NK-92 (cell line): ENCODE results near the gene NPPC.
"Not testable (repeated sequence)": the region's sequence is repeated elsewhere in the genome, so short reads cannot be mapped to it uniquely, and the experiment has no call there.

Source experiments
- DNase-seq: peaks from one replicate; lab custom pipeline; 2025; ENCODE audit not compliant: unreplicated experiment; lab: John Stamatoyannopoulos, UW

NPPC gene

DNA sequence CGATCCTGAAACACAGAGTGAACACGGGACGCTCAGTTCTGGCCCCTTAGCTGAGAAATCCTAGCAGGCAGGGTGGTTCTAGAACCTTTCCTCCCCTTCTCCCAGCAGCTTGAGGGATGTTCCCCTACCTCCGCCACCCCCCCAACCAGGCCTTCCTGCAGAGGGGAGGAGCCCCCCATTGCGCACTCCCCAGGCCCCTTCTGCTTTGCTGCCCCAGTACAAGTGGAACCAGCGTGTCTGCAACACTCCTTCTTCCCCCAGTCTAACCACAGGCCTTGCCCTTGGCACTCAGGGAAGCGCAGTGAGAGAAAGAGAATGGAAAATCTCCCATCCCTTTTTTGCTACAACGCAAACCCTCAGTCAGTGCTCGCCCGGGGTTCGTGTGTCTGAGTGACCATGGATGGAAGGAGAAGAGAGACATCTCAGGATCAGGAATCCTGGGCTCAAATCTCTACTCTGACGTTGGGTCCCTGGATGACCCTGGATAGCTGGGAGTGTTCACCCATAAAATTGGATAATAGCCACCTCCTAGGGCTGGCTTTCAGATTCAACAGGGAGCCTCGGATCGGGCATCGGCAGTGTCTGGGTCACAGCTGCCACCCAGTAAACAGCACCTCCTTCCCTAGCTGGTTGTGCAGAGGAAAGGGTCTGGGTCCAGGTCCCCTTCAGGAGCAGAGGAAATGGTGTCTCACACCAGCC is 3.7 kb downstream of the NPPC start:
- no peak for DNase-seq

DNA sequence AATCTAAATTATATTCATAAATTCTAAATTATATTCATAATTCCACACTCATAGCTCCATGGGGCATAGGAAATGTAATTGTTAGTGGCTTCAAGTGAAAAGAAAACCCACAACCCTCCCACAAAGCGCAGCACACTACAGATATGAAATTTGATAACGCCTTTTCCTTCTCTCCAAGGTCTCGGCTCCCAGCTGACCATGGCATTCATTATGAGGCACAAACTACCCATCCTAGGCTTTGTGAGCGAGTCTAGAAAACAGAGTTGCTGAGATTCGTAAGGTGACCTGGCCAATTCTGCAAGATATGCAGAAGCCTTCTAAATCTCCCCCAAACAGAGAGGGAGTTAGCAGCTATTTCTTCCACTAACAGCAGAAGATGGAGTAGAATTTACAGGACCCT is 5.4 kb downstream of the NPPC start:
- no peak for DNase-seq

DNA sequence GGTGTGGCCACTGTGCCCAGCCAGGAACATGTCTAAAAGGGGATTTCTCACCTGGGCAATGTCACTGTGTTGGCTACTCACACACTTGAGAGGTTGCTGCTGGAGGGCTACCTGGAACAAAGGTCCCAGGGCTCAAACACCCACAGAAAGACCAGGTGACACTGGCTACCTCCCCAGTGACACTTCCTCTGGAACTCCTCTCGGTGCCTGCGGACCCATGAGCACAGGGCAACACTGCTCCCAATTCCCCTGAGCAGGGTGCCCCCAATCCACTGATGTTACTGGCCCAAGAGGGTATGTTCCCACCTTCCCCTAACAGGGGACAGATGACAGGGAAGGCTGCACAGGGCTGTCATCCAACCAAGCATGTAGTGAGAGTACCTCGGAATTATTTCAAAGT is 5.8 kb downstream of the NPPC start:
- no peak for DNase-seq

GRCh38 chr2:231919341-231920035 is 6.7 kb downstream of the NPPC start:
- DNase-seq: no peak

DNA sequence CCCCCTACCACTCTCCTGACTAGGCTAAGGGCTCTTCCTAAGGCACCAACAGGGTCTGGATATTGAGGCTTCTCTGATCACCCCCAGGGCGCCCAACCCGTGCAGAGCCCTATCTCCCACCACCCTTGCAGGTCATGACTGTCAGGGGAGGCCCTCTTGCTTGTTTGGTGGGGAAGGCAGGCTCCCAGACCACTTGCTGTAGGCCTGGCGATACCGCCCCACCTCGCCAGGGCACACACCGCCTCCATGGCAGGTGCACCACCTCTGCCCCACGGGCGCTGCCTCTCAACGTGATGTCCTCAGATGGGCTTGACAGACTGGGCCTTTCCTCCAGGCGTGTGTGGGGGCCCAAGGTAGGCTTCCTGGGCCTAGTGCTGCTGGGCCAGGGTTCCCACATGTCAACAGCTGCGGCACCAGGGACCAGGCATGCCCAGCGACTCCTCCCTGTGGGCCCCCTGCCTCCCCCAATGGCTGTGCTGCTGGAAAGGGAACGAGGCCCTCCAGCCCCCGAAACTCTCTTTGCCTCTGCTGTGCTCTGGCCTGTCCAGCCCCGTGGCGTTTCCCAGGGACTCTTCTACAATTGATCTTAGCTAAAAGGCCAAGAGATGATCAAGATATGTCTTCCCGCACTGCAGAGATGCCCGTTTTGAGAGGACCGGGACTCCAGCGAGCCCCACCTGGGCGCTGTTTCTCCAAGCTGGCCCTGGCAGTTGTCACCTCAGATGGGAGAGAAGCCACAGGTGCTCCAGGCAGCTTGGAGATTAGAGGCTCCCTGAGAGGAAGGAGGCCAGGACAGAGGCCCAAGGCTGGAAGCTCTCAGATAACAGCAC is 7.5 kb downstream of the NPPC start:
- no peak for DNase-seq

GRCh38 chr2:231917280-231918066 is 8.7 kb downstream of the NPPC start:
- no peak for DNase-seq

DNA sequence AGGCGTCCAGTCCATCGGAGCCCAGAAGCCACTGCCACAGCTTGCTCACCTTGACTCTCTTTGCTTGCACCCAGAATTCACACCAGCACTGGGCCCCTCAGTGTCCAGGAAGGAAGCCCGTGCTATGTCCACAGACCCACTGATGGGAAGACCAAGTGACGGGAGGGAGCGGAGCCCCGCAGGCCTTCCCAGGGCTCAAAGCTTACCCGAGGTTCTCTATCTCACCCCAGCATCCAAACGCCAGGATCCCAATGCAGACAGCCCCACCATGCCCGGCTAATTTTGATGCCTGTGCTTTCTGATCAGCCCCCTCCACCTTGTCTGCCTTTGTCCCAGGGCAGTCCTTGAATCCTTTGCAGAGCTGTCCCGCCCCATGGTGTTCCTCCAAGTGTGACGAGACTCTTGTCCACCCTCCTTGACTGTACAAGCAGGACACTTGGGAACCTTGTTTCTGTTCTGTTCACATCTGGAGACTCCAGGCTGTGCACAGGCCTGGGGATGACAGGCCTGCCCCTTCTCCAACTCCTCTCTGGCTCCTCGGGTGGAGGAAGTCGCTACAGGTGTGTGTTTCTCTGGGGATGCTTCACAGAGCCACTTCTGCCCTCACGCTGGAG is 12.0 kb downstream of the NPPC start:
- no peak for DNase-seq

- DNase-seq: no peak
Observed at GRCh38 chr2:231911381-231911780, 14.8 kb downstream of the NPPC start.

DNA sequence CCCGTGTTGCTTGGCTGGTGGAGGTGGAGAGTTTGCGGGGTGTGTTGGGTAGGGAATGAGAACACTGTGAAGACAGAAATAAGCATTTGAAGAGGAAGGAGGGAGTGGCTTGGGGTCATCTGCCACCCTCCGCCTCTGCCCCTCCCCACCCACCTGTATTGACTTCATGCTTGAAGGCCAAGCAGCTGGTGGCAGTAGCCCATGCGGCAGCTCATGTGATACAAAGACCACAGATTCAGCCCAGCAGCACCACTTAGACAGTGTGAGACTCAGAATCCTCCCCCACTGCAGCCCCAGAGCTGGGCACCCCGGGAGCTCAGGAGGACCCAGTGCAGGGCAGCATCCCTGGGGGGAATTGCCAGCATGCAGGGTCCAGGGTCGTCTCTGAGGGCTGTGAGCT is 15.4 kb downstream of the NPPC start:
- no peak for DNase-seq

GRCh38 chr2:231910161-231910560 is 16.0 kb downstream of the NPPC start:
- DNase-seq: not testable (repeated sequence)

- no peak for DNase-seq
Observed at GRCh38 chr2:231909631-231910030, 16.6 kb downstream of the NPPC start.

DNA sequence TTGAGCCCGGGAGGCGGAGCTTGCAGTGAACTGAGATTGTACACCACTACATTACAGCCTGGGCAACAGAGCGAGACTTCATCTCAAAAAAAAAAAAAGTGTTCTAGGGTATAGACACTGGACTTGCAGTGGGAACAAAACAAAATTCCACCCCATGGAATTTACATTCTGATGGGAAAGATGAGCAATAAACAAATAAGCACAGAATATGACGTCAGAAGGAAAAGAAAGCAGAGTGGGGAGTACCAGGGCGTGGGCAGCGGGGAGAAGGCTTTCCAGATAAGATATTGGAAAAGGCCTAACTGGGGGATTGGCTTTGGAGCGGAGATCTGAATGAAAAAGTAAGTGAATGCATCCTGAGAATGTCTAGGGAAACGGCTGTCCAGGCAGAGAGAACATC is 17.6 kb downstream of the NPPC start:
- no peak for DNase-seq

GRCh38 chr2:231907765-231908164 is 18.4 kb downstream of the NPPC start:
- DNase-seq: no peak

- DNase-seq: no peak
Observed at GRCh38 chr2:231905026-231905425, 21.2 kb downstream of the NPPC start.

GRCh38 chr2:231904161-231904611 is 22.0 kb downstream of the NPPC start:
- no peak for DNase-seq

GRCh38 chr2:231902598-231902997 is 23.6 kb downstream of the NPPC start:
- no peak for DNase-seq

GRCh38 chr2:231900972-231901371 is 25.2 kb downstream of the NPPC start:
- no peak for DNase-seq

- no peak for DNase-seq
Observed at GRCh38 chr2:231900486-231900942, 25.7 kb downstream of the NPPC start.

- DNase-seq: no peak
Observed at GRCh38 chr2:231894566-231895380, 31.4 kb downstream of the NPPC start.

DNA sequence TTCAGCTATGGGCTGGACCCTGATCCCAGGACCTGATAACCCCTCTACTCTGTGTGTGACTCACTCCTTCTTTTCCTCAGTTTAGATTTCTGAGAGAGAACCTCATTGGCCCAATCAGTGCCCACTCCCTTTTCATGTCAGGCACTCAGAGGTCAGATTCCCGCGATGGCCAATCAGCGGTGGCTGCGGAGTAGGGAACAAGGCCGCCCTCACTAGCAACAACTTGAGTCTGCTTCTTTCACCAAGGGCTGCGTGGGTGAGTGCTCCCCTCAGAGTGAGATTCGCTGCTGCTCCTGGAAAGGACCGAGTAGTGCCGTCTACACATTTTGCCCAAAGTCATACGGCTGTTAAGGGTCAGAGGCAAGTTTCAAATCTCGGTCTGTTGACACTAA is 34.7 kb downstream of the NPPC start:
- no peak for DNase-seq
